MV-4-11 (cell line): ENCODE measurements around the gene ANKRD6.

Experiments used
- DNase-seq: peaks from one replicate; lab custom pipeline; 2025; lab: John Stamatoyannopoulos, UW

Gene ANKRD6

GRCh38 chr6:89657445-89658158 lies 224.7 kb downstream of the ANKRD6 start:
- no peak for DNase-seq

- DNase-seq: no peak
Observed at GRCh38 chr6:89660981-89661380, 228.0 kb downstream of the ANKRD6 start.

- no peak for DNase-seq
Observed at GRCh38 chr6:89661559-89661958, 228.6 kb downstream of the ANKRD6 start.

- no peak for DNase-seq
Observed at GRCh38 chr6:89662659-89663223, 229.8 kb downstream of the ANKRD6 start.

DNA sequence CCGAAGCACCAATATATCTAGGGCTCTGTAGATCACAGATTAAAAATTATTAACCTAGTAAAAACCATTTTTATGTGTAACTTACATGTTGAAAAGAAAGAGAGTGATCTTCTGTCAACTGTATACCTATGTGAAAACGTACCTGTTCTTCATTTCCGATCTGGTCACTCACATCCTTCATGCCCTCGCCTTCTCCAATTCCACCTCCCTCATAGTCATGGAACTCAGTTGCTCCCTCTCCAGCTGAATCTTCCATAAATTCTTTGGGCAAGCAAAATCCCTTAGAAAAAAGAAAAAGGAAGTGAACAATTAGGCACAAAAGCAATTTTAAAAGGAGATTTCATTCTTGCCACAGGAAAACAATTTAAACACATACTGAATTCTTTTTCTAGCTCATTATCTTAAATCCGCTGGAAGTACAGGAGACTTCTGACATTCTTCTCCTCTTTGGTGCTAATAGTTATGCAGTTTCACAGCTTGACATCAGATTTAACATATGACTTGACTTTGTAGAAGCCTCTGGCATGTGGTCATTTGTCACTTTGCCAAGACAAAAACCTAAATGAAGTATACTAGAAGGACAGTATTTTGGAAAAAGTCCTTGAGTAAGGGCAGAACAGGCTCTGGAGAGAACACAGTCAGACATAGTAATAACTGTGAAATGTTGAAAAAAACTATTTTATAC lies 235.1 kb downstream of the ANKRD6 start:
- DNase-seq: no peak

DNA sequence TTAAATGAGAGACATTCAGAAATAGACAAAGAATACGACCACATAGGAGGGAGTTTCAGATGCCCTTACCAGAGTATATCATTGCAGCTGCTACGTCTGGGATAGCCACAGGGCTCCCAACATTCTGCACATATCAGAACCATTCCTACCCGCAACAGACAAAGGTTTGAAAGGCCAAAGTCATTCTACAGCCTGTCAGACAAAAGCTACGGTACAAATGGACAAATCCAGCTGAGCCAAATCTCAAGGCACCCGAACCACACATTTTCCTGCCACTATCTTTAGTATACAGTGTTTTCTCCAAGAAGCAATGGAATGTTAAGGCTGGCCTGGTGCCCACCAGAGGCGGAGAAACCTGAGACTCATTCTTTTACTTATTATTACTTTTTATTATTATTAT lies 236.1 kb downstream of the ANKRD6 start:
- no peak for DNase-seq

DNA sequence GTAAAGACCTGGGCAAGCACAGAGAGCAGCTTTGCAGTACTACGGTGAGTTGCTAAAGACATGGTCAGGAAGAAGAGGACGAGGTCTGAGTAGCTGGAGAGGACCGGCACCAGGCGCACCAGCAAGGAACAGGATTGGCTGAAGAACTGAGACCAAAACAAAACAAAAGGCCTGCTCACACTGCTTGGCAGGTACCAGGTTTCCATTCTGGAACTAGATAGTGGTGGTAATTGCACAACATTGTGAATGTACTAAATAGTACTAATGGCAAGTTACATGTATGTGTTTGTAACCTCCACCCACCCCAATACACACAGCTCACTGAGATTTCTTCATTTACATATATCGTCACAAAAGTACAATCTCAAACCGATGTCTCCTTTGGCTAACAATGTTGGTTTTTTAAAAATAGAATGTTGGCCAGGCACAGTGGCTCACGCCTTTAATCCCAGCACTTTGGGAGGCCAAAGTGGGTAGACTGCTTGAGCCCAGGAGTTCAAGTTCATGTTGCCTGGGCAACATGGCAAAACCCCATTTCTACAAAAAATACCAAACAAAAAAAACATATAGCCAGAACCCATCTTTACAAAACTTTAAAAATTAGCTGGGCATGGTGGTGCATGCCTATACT lies 238.1 kb downstream of the ANKRD6 start:
- no peak for DNase-seq

- DNase-seq: no peak
Observed at GRCh38 chr6:89675949-89676748, 243.2 kb downstream of the ANKRD6 start.

GRCh38 chr6:89678531-89678930 lies 245.6 kb downstream of the ANKRD6 start:
- DNase-seq: no peak

DNA sequence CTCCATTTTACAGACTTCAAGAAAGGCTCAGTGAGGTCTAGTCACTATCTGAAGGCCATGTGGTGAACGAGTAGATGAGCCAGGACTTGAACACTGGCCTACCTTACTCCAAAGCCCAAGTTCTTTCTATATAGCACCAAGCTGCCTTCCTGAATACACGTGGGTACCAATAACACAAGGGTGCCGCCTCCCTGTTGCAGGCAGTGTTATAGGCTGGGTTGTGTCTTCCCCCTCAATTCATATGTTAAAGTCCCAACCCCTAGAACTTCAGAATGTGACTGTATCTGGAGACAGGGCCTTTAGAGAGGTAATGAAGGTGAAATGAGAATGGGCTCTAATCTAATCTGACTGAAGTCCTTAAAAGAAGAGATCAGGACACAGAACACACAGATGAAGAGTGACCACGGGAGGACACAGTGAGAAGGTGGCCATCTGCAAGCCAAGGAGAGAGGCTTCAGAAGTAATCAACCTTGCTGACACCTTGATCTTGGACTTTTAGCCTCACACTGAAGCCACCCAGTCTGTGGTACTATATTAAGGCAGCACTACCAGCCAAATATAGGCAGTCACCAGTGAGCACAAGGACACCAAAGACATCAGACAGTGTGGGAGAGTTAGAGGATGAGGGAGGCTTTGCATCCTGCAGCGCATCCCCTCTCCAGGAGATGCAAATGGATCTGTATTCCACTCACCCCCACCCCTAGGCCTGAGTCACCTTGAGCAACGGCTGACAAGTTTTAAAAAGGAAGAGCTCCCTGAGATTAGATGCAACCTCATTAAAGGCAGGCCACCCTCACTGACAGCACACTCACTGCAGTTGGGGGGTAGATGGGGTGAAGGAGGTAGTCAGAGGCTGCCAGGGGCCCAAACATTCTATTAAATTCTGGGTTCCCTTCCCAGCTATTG lies 246.5 kb downstream of the ANKRD6 start:
- no peak for DNase-seq

- DNase-seq: no peak
Observed at GRCh38 chr6:89680150-89680549, 247.2 kb downstream of the ANKRD6 start.

DNA sequence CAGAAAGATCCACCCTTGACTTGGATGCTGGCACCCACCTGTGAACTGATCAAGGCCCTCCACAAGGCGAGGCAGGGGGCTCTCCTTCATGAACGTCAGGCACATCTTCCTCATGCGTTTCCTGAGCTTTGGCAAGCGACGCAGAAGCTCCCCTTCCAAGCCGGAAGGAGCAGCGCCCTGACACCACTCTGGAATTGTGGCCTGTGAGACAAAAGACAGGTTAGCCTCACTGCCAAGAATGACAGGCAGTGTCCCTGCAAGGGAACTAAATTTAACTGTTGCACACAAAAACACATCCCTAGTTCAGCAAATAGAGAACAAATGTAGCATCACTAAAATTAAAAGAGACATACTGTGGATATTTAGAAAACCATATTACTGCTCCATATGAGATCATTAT lies 247.6 kb downstream of the ANKRD6 start:
- no peak for DNase-seq

- DNase-seq: no peak
Observed at GRCh38 chr6:89681983-89682564, 249.1 kb downstream of the ANKRD6 start.

GRCh38 chr6:89682991-89683390 lies 250.0 kb downstream of the ANKRD6 start:
- DNase-seq: no peak
